ENCODE measurements around the gene BEST4. TPM values are rescaled to one million over a fixed set of nuclear protein-coding genes. Genes with fewer than 3 reads are reported as not detected.
"Not testable (repeated sequence)": the region's sequence is repeated elsewhere in the genome, so short reads cannot be mapped to it uniquely, and the experiment has no call there.

BEST4 gene
- total RNA-seq, 1 experiment from 2014 or later: 1.3 TPM

GRCh38 chr1:44801491-44802305, 13.7 kb upstream of the BEST4 start:
- Histone ChIP-seq H2AFZ (no peak overlapping the region), H3K36me3 (ENCODE audit: low read depth) (peaks cover 10% of the 10 kb centered on the region; the same call in 1 of the 2 replicates), H3K4me3 (peak overlapping the region; percentile 82), H3K4me1 (replicated peaks; ENCODE audit: insufficient read depth) (peaks cover 59% of the 10 kb centered on the region), H3F3A (ENCODE audit: insufficient read depth, low read depth) (peaks cover 61% of the 10 kb centered on the region), H3K27ac (peak overlapping the region; percentile 81), H3K9me3 (ENCODE audit: insufficient read depth, low read depth) (no peaks in the 10 kb centered on the region), H3K4me2 (peak overlapping the region; percentile 94), H3K27me3 (ENCODE audit: insufficient read depth, low read depth) (no peaks in the 10 kb centered on the region), H3K79me2 (ENCODE audit: low read depth) (peaks cover 41% of the 10 kb centered on the region), H4K20me1 (ENCODE audit: insufficient read depth) (no peaks in the 10 kb centered on the region), H3K9me2 (ENCODE audit: insufficient read depth) (no peaks in the 10 kb centered on the region)
- intact Hi-C loops (cut with micrococcal nuclease; ENCODE audit: unreplicated experiment): loop anchor here (1.0 to 10.0 kb wide), 5 partner anchors 18 to 783 kb away; partner anchors contain the start of genes KIF2C, NASP, RNU5D-1 and SLC6A9
- no peak for TF ChIP-seq EZH2 (IDR thresholded peaks at IDR 0.05; ENCODE audit: low read depth)
- peak in 1 of 2 experiments; percentile 59 for DNase-seq
- no TSS peak for BruUV-seq (replicated peaks)
- ChIA-PET POLR2A (ENCODE audit: unreplicated experiment) (interaction anchor here (0.6 kb wide), 1 partner anchor 26 kb away, joined by 3 read pairs; the partner anchor contains the start of gene RPS8), CTCF (interaction anchor here (0.7 to 1.0 kb wide), 2 partner anchors 81 to 209 kb away, joined by 4 to 13 read pairs; no protein-coding TSS in a partner anchor)

- Histone ChIP-seq H3K27ac (peak within 1 kb of the TSS; percentile 81), H3K4me3 (peak within 1 kb of the TSS; percentile 82), H4K20me1 (ENCODE audit: insufficient read depth) (no peaks in the 10 kb centered on the region), H3K4me1 (replicated peaks; ENCODE audit: insufficient read depth) (peaks cover 45% of the 10 kb centered on the region), H3K9me2 (ENCODE audit: insufficient read depth) (no peaks in the 10 kb centered on the region), H3K27me3 (ENCODE audit: insufficient read depth, low read depth) (no peaks in the 10 kb centered on the region), H2AFZ (peak within 1 kb of the TSS; percentile 72; the same call in 1 of the 2 replicates), H3K4me2 (peak within 1 kb of the TSS; percentile 94), H3F3A (ENCODE audit: insufficient read depth, low read depth) (peaks cover 52% of the 10 kb centered on the region), H3K79me2 (ENCODE audit: low read depth) (peaks cover 32% of the 10 kb centered on the region), H3K36me3 (ENCODE audit: low read depth) (peaks cover under 1% of the 10 kb centered on the region; the same call in 1 of the 2 replicates), H3K9me3 (ENCODE audit: insufficient read depth, low read depth) (no peaks in the 10 kb centered on the region)
- CTCF ChIA-PET: interaction anchor here (0.6 to 1.5 kb wide), 11 partner anchors 9 to 855 kb away, joined by 3 to 10 read pairs (median 4); partner anchors contain the start of genes BTBD19, HECTD3 and UROD
- DNase-seq: peak; percentile 88 to 99
- BruUV-seq (replicated peaks): TSS peak; percentile 22
- TF ChIP-seq CTCF (conservative IDR thresholded peaks at IDR 0.05) (peak; percentile 88), EZH2 (IDR thresholded peaks at IDR 0.05; ENCODE audit: low read depth) (no peak)
- intact Hi-C loops (cut with micrococcal nuclease; ENCODE audit: unreplicated experiment): loop anchor here (2.0 to 10.0 kb wide), 4 partner anchors 37 to 785 kb away; partner anchors contain the start of genes KIF2C, NASP, RNU5D-1 and SLC6A9
- POLR2A ChIA-PET (ENCODE audit: unreplicated experiment): interaction anchor here (0.5 to 1.0 kb wide), 16 partner anchors 9 to 758 kb away, joined by 3 to 31 read pairs (median 5); partner anchors contain the start of genes AKR1A1, BTBD19, TESK2 and UROD
Observed at GRCh38 chr1:44799770-44800584, 12.0 kb upstream of the BEST4 start, which contains the start of gene PLK3. Gene PLK3 (plus strand): TSS chr1:44800377. CDS start chr1:44800464, 87 bp downstream.

GRCh38 chr1:44798481-44799365, 10.8 kb upstream of the BEST4 start:
- no peak overlapping the region for H2AFZ ChIP-seq

GRCh38 chr1:44797886-44798285, 9.9 kb upstream of the BEST4 start:
- BruUV-seq (replicated peaks); CTCF ChIA-PET: not testable (repeated sequence)

More at GRCh38 chr1:44798481-44799365, 10.8 kb upstream of the BEST4 start:
- Histone ChIP-seq H3K79me2 (ENCODE audit: low read depth) (peaks cover 22% of the 10 kb centered on the region), H3K9me2 (ENCODE audit: insufficient read depth) (no peaks in the 10 kb centered on the region), H3K27ac (peak overlapping the region; percentile 58; the same call in 1 of the 2 replicates), H3K4me3 (no peak overlapping the region; the same call in 1 of the 2 replicates), H3K36me3 (ENCODE audit: low read depth) (no peaks in the 10 kb centered on the region; the same call in 1 of the 2 replicates), H3F3A (ENCODE audit: insufficient read depth, low read depth) (peaks cover 51% of the 10 kb centered on the region), H4K20me1 (ENCODE audit: insufficient read depth) (no peaks in the 10 kb centered on the region), H3K9me3 (ENCODE audit: insufficient read depth, low read depth) (no peaks in the 10 kb centered on the region), H3K4me1 (replicated peaks; ENCODE audit: insufficient read depth) (peaks cover 32% of the 10 kb centered on the region), H3K27me3 (ENCODE audit: insufficient read depth, low read depth) (no peaks in the 10 kb centered on the region), H3K4me2 (peak overlapping the region; percentile 94; the same call in 1 of the 2 replicates)
- BruUV-seq (replicated peaks): no TSS peak
- DNase-seq: no peak
- TF ChIP-seq EZH2 (IDR thresholded peaks at IDR 0.05; ENCODE audit: low read depth) (no peak), CTCF (conservative IDR thresholded peaks at IDR 0.05) (no peak)
- ChIA-PET CTCF (interaction anchor here (0.6 to 1.5 kb wide), 4 partner anchors 10 to 558 kb away, joined by 3 to 4 read pairs (median 4); partner anchors contain the start of gene BTBD19), POLR2A (ENCODE audit: unreplicated experiment) (interaction anchor here (0.8 kb wide), 1 partner anchor 19 kb away, joined by 5 read pairs; no protein-coding TSS in a partner anchor)
- intact Hi-C loops (cut with micrococcal nuclease; ENCODE audit: unreplicated experiment): no loop called here

More at GRCh38 chr1:44797886-44798285, 9.9 kb upstream of the BEST4 start:
- H3K4me3 ChIP-seq; POLR2A ChIA-PET (ENCODE audit: unreplicated experiment); H3K27me3 ChIP-seq (ENCODE audit: insufficient read depth, low read depth); intact Hi-C loops (cut with micrococcal nuclease; ENCODE audit: unreplicated experiment); H3K27ac ChIP-seq; H3K9me2 ChIP-seq (ENCODE audit: insufficient read depth); DNase-seq; H3K36me3 ChIP-seq (ENCODE audit: low read depth); H3K4me2 ChIP-seq; H3K9me3 ChIP-seq (ENCODE audit: insufficient read depth, low read depth); H4K20me1 ChIP-seq (ENCODE audit: insufficient read depth); H2AFZ ChIP-seq: not testable (repeated sequence)
- Histone ChIP-seq H3K79me2 (ENCODE audit: low read depth) (peaks cover 22% of the 10 kb centered on the region), H3F3A (ENCODE audit: insufficient read depth, low read depth) (peaks cover 49% of the 10 kb centered on the region; the same call in 1 of the 2 replicates), H3K4me1 (replicated peaks; ENCODE audit: insufficient read depth) (peaks cover 31% of the 10 kb centered on the region)

Measured in PC-9 (cell line).